GM18511 (cell line): Measurements from ENCODE around the gene PTPN1.
"Not testable (repeated sequence)": the region's sequence is repeated elsewhere in the genome, so short reads cannot be mapped to it uniquely, and the experiment has no call there.

Source experiments
- ATAC-seq: cut with Tn5 transposase; IDR thresholded peaks from one replicate; pipeline ENCODE4 v1.9.1; 2021; ENCODE audit warnings: mild to moderate bottlenecking, moderate library complexity; ENCODE audit not compliant: unreplicated experiment

The PTPN1 gene

GRCh38 chr20:50602432-50603088 is 92.4 kb downstream of the PTPN1 start:
- no peak for ATAC-seq

- no peak for ATAC-seq
These were observed 94.3 kb downstream of the PTPN1 start for GRCh38 chr20:50604451-50604850.

GRCh38 chr20:50605136-50605535 is 95.0 kb downstream of the PTPN1 start:
- ATAC-seq: no peak

- no peak for ATAC-seq
These were observed 97.3 kb downstream of the PTPN1 start for GRCh38 chr20:50607436-50607835.

- no peak for ATAC-seq
These were observed 97.9 kb downstream of the PTPN1 start for GRCh38 chr20:50607850-50608749.

- no peak for ATAC-seq
These were observed 98.5 kb downstream of the PTPN1 start for GRCh38 chr20:50608750-50609104.

- ATAC-seq: no peak
These were observed 99.3 kb downstream of the PTPN1 start for GRCh38 chr20:50609438-50609989.

GRCh38 chr20:50610212-50610718 is 100.1 kb downstream of the PTPN1 start:
- ATAC-seq: no peak

- no peak for ATAC-seq
These were observed 101.1 kb downstream of the PTPN1 start for GRCh38 chr20:50611128-50611810.

- no peak for ATAC-seq
These were observed 103.4 kb downstream of the PTPN1 start for GRCh38 chr20:50613438-50614169.

- ATAC-seq: no peak
These were observed 105.2 kb downstream of the PTPN1 start for GRCh38 chr20:50615407-50615806.

GRCh38 chr20:50617022-50617421 is 106.8 kb downstream of the PTPN1 start:
- no peak for ATAC-seq

- ATAC-seq: no peak
These were observed 108.4 kb downstream of the PTPN1 start for GRCh38 chr20:50618537-50618936.

- not testable (repeated sequence) for ATAC-seq
These were observed 110.3 kb downstream of the PTPN1 start for GRCh38 chr20:50620459-50620858.

- no peak for ATAC-seq
These were observed 111.0 kb downstream of the PTPN1 start for GRCh38 chr20:50621068-50621665.

GRCh38 chr20:50624351-50625016 is 114.3 kb downstream of the PTPN1 start:
- ATAC-seq: no peak

- no peak for ATAC-seq
These were observed 115.9 kb downstream of the PTPN1 start for GRCh38 chr20:50625986-50626677.

- no peak for ATAC-seq
These were observed 117.6 kb downstream of the PTPN1 start for GRCh38 chr20:50627747-50628146.

GRCh38 chr20:50628332-50628731 is 118.1 kb downstream of the PTPN1 start:
- no peak for ATAC-seq
